IMR-90 (cell line): ENCODE results near the gene RAMP3. TPM values are rescaled to one million over a fixed set of nuclear protein-coding genes. Genes with fewer than 3 reads are reported as not detected.

Experiments used
- ATAC-seq: fragments of 200-7000 bp; cut with Tn5 transposase; 2 replicates; pipeline ENCODE4 v1.9.1; 2020; ENCODE audit warnings: low read depth, mild to moderate bottlenecking, moderate library complexity
- BruUV-seq: library from RNA; stranded (reverse); fragments of 400-500 nt; replicated peaks from 2 replicates; lab custom pipeline; 2021; lab: Mats Ljungman, UMichigan
- CTCF ChIA-PET: fragments of 300-600 bp; formaldehyde crosslinking; extraction: SDS; loops from one replicate; lab custom pipeline; 2021; ENCODE audit warnings: antibody characterized with exemption; lab: Yijun Ruan, JAX
- POLR2A ChIA-PET: fragments of 300-600 bp; sonication (Branson Sonifier 250); formaldehyde crosslinking; loops from one replicate; lab custom pipeline; 2022; ENCODE audit warnings: antibody characterized with exemption; ENCODE audit not compliant: unreplicated experiment; lab: Charles Lee
- DNase-seq: peaks from one replicate; pipeline ENCODE4 v3.0.0; 2013
- H2AFZ ChIP-seq: replicated peaks from 2 replicates; pipeline ENCODE3; 2013; ENCODE audit warnings: low read length, mild to moderate bottlenecking; ENCODE audit not compliant: poor library complexity
- H2AK5ac ChIP-seq: 2 replicates; pipeline ENCODE4 v1.6.1; 2013; ENCODE audit warnings: low read depth, low read length, inconsistent platforms
- H2AK9ac ChIP-seq: replicated peaks from 2 replicates; pipeline ENCODE3; 2013; ENCODE audit warnings: mild to moderate bottlenecking, low read depth, low read length, moderate library complexity; ENCODE audit not compliant: poor library complexity
- H2BK120ac ChIP-seq: 2 replicates; pipeline ENCODE4 v1.6.1; 2013; ENCODE audit warnings: low read depth, low read length, inconsistent platforms
- H2BK15ac ChIP-seq: 3 replicates; pipeline ENCODE4 v1.6.1; 2013; ENCODE audit warnings: low read depth, low read length, inconsistent platforms
- H2BK20ac ChIP-seq: 2 replicates; pipeline ENCODE4 v1.6.1; 2013; ENCODE audit warnings: low read depth, mild to moderate bottlenecking, inconsistent platforms, low read length, moderate library complexity
- H2BK5ac ChIP-seq: 2 replicates; pipeline ENCODE4 v1.6.1; 2013; ENCODE audit warnings: mild to moderate bottlenecking, low read depth, low read length, inconsistent platforms; ENCODE audit not compliant: poor library complexity, severe bottlenecking
- H3K14ac ChIP-seq: replicated peaks from 2 replicates; pipeline ENCODE4 v1.6.1; 2013; ENCODE audit warnings: low read depth, low read length, inconsistent platforms
- H3K18ac ChIP-seq: 2 replicates; pipeline ENCODE4 v1.6.1; 2013; ENCODE audit warnings: low read depth, low read length, control low read depth
- H3K23ac ChIP-seq: 2 replicates; pipeline ENCODE4 v1.6.1; 2013; ENCODE audit warnings: low read depth, low read length, inconsistent platforms
- H3K27ac ChIP-seq: 2 replicates; pipeline ENCODE4 v1.5.1; 2013; ENCODE audit warnings: mild to moderate bottlenecking, control low read depth, low read length; ENCODE audit not compliant: insufficient read depth
- H3K27me3 ChIP-seq: 2 replicates; pipeline ENCODE4 v1.6.1; 2013; ENCODE audit warnings: low read length; ENCODE audit not compliant: control insufficient read depth, insufficient read depth
- H3K36me3 ChIP-seq: 2 replicates; pipeline ENCODE4 v1.6.1; 2013; ENCODE audit warnings: low read length, mixed read lengths; ENCODE audit not compliant: control insufficient read depth, insufficient read depth
- H3K4ac ChIP-seq: 2 replicates; pipeline ENCODE4 v1.6.1; 2013; ENCODE audit warnings: low read depth, low read length, inconsistent platforms
- H3K4me1 ChIP-seq: 2 replicates; pipeline ENCODE4 v1.6.1; 2013; ENCODE audit warnings: low read length, mixed read lengths; ENCODE audit not compliant: control insufficient read depth, insufficient read depth
- H3K4me2 ChIP-seq: 2 replicates; pipeline ENCODE4 v1.6.1; 2013; ENCODE audit warnings: low read depth, mild to moderate bottlenecking, control low read depth, low read length, moderate library complexity
- H3K4me3 ChIP-seq: 2 replicates; pipeline ENCODE4 v1.5.1; 2013; ENCODE audit warnings: low read depth, mild to moderate bottlenecking, control low read depth, low read length, moderate library complexity; ENCODE audit not compliant: insufficient read depth
- H3K56ac ChIP-seq: 2 replicates; pipeline ENCODE4 v1.6.1; 2013; ENCODE audit warnings: low read length, inconsistent platforms; ENCODE audit not compliant: insufficient read depth; ENCODE audit errors: extremely low read depth
- H3K79me1 ChIP-seq, 2 experiments: 2 replicates each; pipeline ENCODE4 v1.6.1; 2013; ENCODE audit warnings: low read length in 2 of 2, inconsistent platforms in 1 of 2, low read depth in 1 of 2
- H3K9ac ChIP-seq: 2 replicates; pipeline ENCODE4 v1.6.1; 2013; ENCODE audit warnings: low read depth, low read length, control low read depth
- H3K9me1 ChIP-seq: 2 replicates; pipeline ENCODE4 v1.6.1; 2013; ENCODE audit warnings: low read length, inconsistent platforms; ENCODE audit not compliant: insufficient read depth
- H3K9me3 ChIP-seq: 2 replicates; pipeline ENCODE4 v1.6.1; 2013; ENCODE audit warnings: low read length; ENCODE audit not compliant: control insufficient read depth, insufficient read depth
- H4K20me1 ChIP-seq: 2 replicates; pipeline ENCODE4 v1.6.1; 2013; ENCODE audit warnings: low read length, inconsistent platforms; ENCODE audit not compliant: insufficient read depth
- H4K5ac ChIP-seq: 2 replicates; pipeline ENCODE4 v1.6.1; 2013; ENCODE audit warnings: mild to moderate bottlenecking, low read depth, low read length, control low read depth
- H4K8ac ChIP-seq, 2 experiments: 2 replicates each; pipeline ENCODE4 v1.6.1; 2013; ENCODE audit warnings: low read depth in 2 of 2, low read length in 2 of 2, control low read depth in 1 of 2, inconsistent platforms in 1 of 2
- H4K91ac ChIP-seq: 2 replicates; pipeline ENCODE4 v1.6.1; 2013; ENCODE audit warnings: low read depth, low read length, inconsistent platforms; ENCODE audit not compliant: insufficient read depth
- BHLHE40 ChIP-seq: fragments of 150-350 bp; IDR thresholded peaks from 2 replicates; pipeline ENCODE4 v1.6.1; 2016; ENCODE audit warnings: mild to moderate bottlenecking, low read depth, low read length
- CEBPB ChIP-seq: IDR thresholded peaks from 2 replicates; pipeline ENCODE4 v1.6.1; 2012; ENCODE audit warnings: low read depth, low read length, improper control_type of control experiment
- CHD1 ChIP-seq: IDR thresholded peaks from 2 replicates; pipeline ENCODE4 v1.6.1; 2012; ENCODE audit warnings: low read depth, low read length, improper control_type of control experiment
- CTCF ChIP-seq: conservative IDR thresholded peaks from 2 replicates; pipeline ENCODE4 v1.5.1; 2012; ENCODE audit warnings: mild to moderate bottlenecking, low read depth, low read length, improper control_type of control experiment
- ELK1 ChIP-seq: fragments of 150-350 bp; IDR thresholded peaks from 2 replicates; pipeline ENCODE4 v1.6.1; 2016; ENCODE audit warnings: low read depth, mild to moderate bottlenecking, low read length, moderate library complexity, borderline replicate concordance
- MAFK ChIP-seq: IDR thresholded peaks from 2 replicates; pipeline ENCODE4 v1.6.1; 2012; ENCODE audit warnings: low read depth, low read length, improper control_type of control experiment
- MAZ ChIP-seq: IDR thresholded peaks from 2 replicates; pipeline ENCODE4 v1.6.1; 2012; ENCODE audit warnings: low read depth, mild to moderate bottlenecking, low read length, improper control_type of control experiment, moderate library complexity, borderline replicate concordance
- MXI1 ChIP-seq: IDR thresholded peaks from 2 replicates; pipeline ENCODE4 v1.6.1; 2012; ENCODE audit warnings: low read depth, mild to moderate bottlenecking, low read length, moderate library complexity, borderline replicate concordance
- NFE2L2 ChIP-seq: fragments of 150-350 bp; IDR thresholded peaks from 2 replicates; pipeline ENCODE4 v1.6.1; 2016; ENCODE audit warnings: low read depth, mild to moderate bottlenecking, low read length
- POLR2A ChIP-seq: IDR thresholded peaks from 2 replicates; pipeline ENCODE4 v1.6.1; 2012; ENCODE audit warnings: mild to moderate bottlenecking, low read depth, low read length
- RAD21 ChIP-seq: IDR thresholded peaks from 2 replicates; pipeline ENCODE4 v1.6.1; 2012; ENCODE audit warnings: low read length, improper control_type of control experiment
- RCOR1 ChIP-seq: IDR thresholded peaks from 2 replicates; pipeline ENCODE4 v1.6.1; 2012; ENCODE audit warnings: mild to moderate bottlenecking, low read length, improper control_type of control experiment; ENCODE audit not compliant: insufficient replicate concordance
- RFX5 ChIP-seq: IDR thresholded peaks from 2 replicates; pipeline ENCODE4 v1.8.0; 2012; ENCODE audit warnings: low read depth, mild to moderate bottlenecking, low read length, moderate library complexity
- SMC3 ChIP-seq: fragments of 150-350 bp; IDR thresholded peaks from 2 replicates; pipeline ENCODE4 v1.6.1; 2016; ENCODE audit warnings: low read depth, mild to moderate bottlenecking, antibody characterized with exemption, low read length, moderate library complexity
- USF2 ChIP-seq: fragments of 150-350 bp; IDR thresholded peaks from 2 replicates; pipeline ENCODE4 v1.6.1; 2017; ENCODE audit warnings: mild to moderate bottlenecking, antibody characterized with exemption, low read length, low read depth
- WGBS, 2 experiments: methylation state at CpG; one replicate each; pipeline versions ENCODE4 v1.1.5 to v1.1.7; 2013; ENCODE audit warnings: missing lambda C conversion rate in 2 of 2; ENCODE audit not compliant: insufficient read length in 1 of 2; ENCODE audit errors: extremely low coverage in 2 of 2; 5-methylcytosine and 5-hydroxymethylcytosine counted together
- dilution Hi-C: fragments of 300-500 bp; cut with HindIII; formaldehyde crosslinking; loops from one replicate; pipeline ENCODE4 v1.14.3; 2018; ENCODE audit warnings: low sequenced_read_pairs; ENCODE audit not compliant: unreplicated experiment
- in situ Hi-C: fragments of 300-500 bp; cut with MboI; formaldehyde crosslinking; loops from 3 replicates; pipeline ENCODE4 v1.14.3; 2019; ENCODE audit warnings: low sequenced_read_pairs, inconsistent platforms, mixed read lengths
- intact Hi-C: fragments of 100-400 bp; cut with micrococcal nuclease; formaldehyde crosslinking; loops from 2 replicates; pipeline ENCODE4 v1.10.0; 2022
- polyA plus RNA-seq, 3 experiments: library from polyadenylated mRNA; depleted of rRNA; stranded (reverse); fragments of >200 nt; gene quantifications; 2 replicates each; pipeline ENCODE4 v1.2.3, GENCODE V29; 2012; ENCODE audit warnings: low replicate concordance in 1 of 3
- total RNA-seq: library from RNA; depleted of rRNA; stranded (reverse); fragments of >200 nt; gene quantifications from 2 replicates; pipeline ENCODE4 v1.2.3, GENCODE V29; 2012

Gene RAMP3
- total and polyA plus RNA-seq, 2 of the 4 experiments (the other 2 are of a cell fraction), result not detected

- Histone ChIP-seq H4K91ac (no peak overlapping the region), H3K9me1 (no peaks in the 10 kb centered on the region; the same call in 1 of the 2 replicates), H2BK120ac (no peak overlapping the region), H4K20me1 (no peaks in the 10 kb centered on the region), H2AFZ (no peak overlapping the region), H4K8ac (no peak overlapping the region), H2BK20ac (no peak overlapping the region), H4K5ac (no peak overlapping the region), H3K9me3 (no peaks in the 10 kb centered on the region), H3K56ac (no peak overlapping the region), H2AK5ac (no peak overlapping the region), H3K14ac (no peak overlapping the region), H3K4me1 (no peaks in the 10 kb centered on the region), H3K79me1 (no peaks in the 10 kb centered on the region), H3K36me3 (no peaks in the 10 kb centered on the region), H3K23ac (no peak overlapping the region), H2BK15ac (no peak overlapping the region), H3K9ac (no peak overlapping the region), H2BK5ac (no peak overlapping the region), H3K27ac (no peak overlapping the region), H3K4me2 (no peak overlapping the region), H3K27me3 (peaks cover 27% of the 10 kb centered on the region), H2AK9ac (no peak overlapping the region), H3K18ac (no peak overlapping the region), H3K4me3 (no peak overlapping the region), H3K4ac (no peak overlapping the region)
- WGBS, 2 experiments, result 40% methylated on average over 1 of the region's 8 CpGs; no CpG with 5 or more reads in 1 of the 2 experiments
- TF ChIP-seq CHD1 (no peak), RCOR1 (no peak), BHLHE40 (no peak), NFE2L2 (no peak), RFX5 (no peak), RAD21 (no peak), POLR2A (no peak), MAFK (no peak), CTCF (no peak), SMC3 (no peak), MAZ (no peak), USF2 (no peak), MXI1 (no peak), CEBPB (no peak), ELK1 (no peak)
- intact Hi-C loops, result no loop called here
- POLR2A ChIA-PET, result no interaction called here
- DNase-seq (no peak), ATAC-seq (0 out of 2 replicates have a peak, but pooled peaks have one; percentile 8)
- in situ Hi-C loops, result loop anchor here (10.0 kb wide), 3 partner anchors 168 to 538 kb away; no protein-coding TSS in a partner anchor
- CTCF ChIA-PET, result no interaction called here
- BruUV-seq, result no TSS peak
- dilution Hi-C loops, result no loop called here
Measured at GRCh38 chr7:45132708-45133320, 24.8 kb upstream of the RAMP3 start.
